ENCODE results near the gene N4BP3.

DNA sequence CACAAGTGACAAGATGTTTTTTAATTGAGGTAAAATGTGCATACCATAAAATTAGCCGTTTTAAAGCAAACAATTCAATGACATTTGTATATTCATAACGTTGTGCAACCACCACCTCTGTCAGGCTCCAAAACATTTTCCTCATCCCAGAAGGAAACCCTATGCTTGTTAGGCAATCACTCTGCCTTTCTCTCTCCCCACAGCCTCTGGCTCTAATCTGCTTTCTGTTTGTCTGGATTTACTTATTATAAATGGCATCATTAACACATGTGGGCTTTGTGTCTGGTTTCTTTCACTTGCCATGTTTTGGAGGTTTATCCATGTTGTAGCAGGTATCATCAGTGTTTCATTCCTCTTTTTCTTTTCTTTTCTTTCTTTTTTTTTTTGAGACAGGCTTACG is 1.4 kb upstream of the N4BP3 start:
- TF ChIP-seq, protein P1, sequence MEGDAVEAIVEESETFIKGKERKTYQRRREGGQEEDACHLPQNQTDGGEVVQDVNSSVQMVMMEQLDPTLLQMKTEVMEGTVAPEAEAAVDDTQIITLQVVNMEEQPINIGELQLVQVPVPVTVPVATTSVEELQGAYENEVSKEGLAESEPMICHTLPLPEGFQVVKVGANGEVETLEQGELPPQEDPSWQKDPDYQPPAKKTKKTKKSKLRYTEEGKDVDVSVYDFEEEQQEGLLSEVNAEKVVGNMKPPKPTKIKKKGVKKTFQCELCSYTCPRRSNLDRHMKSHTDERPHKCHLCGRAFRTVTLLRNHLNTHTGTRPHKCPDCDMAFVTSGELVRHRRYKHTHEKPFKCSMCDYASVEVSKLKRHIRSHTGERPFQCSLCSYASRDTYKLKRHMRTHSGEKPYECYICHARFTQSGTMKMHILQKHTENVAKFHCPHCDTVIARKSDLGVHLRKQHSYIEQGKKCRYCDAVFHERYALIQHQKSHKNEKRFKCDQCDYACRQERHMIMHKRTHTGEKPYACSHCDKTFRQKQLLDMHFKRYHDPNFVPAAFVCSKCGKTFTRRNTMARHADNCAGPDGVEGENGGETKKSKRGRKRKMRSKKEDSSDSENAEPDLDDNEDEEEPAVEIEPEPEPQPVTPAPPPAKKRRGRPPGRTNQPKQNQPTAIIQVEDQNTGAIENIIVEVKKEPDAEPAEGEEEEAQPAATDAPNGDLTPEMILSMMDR (IDR thresholded peaks at IDR 0.05; ENCODE audit: insufficient read depth, low read length), result no peak
- no peak for TF ChIP-seq POLR2AphosphoS5 (IDR thresholded peaks at IDR 0.05; ENCODE audit: low read depth)
- TF ChIP-seq, protein P2, sequence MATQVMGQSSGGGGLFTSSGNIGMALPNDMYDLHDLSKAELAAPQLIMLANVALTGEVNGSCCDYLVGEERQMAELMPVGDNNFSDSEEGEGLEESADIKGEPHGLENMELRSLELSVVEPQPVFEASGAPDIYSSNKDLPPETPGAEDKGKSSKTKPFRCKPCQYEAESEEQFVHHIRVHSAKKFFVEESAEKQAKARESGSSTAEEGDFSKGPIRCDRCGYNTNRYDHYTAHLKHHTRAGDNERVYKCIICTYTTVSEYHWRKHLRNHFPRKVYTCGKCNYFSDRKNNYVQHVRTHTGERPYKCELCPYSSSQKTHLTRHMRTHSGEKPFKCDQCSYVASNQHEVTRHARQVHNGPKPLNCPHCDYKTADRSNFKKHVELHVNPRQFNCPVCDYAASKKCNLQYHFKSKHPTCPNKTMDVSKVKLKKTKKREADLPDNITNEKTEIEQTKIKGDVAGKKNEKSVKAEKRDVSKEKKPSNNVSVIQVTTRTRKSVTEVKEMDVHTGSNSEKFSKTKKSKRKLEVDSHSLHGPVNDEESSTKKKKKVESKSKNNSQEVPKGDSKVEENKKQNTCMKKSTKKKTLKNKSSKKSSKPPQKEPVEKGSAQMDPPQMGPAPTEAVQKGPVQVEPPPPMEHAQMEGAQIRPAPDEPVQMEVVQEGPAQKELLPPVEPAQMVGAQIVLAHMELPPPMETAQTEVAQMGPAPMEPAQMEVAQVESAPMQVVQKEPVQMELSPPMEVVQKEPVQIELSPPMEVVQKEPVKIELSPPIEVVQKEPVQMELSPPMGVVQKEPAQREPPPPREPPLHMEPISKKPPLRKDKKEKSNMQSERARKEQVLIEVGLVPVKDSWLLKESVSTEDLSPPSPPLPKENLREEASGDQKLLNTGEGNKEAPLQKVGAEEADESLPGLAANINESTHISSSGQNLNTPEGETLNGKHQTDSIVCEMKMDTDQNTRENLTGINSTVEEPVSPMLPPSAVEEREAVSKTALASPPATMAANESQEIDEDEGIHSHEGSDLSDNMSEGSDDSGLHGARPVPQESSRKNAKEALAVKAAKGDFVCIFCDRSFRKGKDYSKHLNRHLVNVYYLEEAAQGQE (IDR thresholded peaks at IDR 0.05; ENCODE audit: insufficient replicate concordance, low read depth), result no peak

All from HL-60 (cell line).